HL-60 (cell line): ENCODE data around the gene ADAMTS12.

Experiments
- POLR2AphosphoS5 ChIP-seq: IDR thresholded peaks from 2 replicates; pipeline ENCODE4 v1.6.1; 2012; ENCODE audit warnings: low read depth
- TF ChIP-seq, protein P1 (sequence below): IDR thresholded peaks from one replicate; pipeline ENCODE4 v1.5.1; 2011; ENCODE audit warnings: low read length, control low read depth, inconsistent platforms; ENCODE audit not compliant: insufficient read depth
- TF ChIP-seq, protein P2 (sequence below): IDR thresholded peaks from 2 replicates; pipeline ENCODE4 v1.6.1; 2012; ENCODE audit warnings: low read depth; ENCODE audit not compliant: insufficient replicate concordance

GRCh38 chr5:33850100-33850594, 41.6 kb downstream of the ADAMTS12 start:
- TF ChIP-seq, protein P1, sequence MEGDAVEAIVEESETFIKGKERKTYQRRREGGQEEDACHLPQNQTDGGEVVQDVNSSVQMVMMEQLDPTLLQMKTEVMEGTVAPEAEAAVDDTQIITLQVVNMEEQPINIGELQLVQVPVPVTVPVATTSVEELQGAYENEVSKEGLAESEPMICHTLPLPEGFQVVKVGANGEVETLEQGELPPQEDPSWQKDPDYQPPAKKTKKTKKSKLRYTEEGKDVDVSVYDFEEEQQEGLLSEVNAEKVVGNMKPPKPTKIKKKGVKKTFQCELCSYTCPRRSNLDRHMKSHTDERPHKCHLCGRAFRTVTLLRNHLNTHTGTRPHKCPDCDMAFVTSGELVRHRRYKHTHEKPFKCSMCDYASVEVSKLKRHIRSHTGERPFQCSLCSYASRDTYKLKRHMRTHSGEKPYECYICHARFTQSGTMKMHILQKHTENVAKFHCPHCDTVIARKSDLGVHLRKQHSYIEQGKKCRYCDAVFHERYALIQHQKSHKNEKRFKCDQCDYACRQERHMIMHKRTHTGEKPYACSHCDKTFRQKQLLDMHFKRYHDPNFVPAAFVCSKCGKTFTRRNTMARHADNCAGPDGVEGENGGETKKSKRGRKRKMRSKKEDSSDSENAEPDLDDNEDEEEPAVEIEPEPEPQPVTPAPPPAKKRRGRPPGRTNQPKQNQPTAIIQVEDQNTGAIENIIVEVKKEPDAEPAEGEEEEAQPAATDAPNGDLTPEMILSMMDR = no peak
- TF ChIP-seq, protein P2, sequence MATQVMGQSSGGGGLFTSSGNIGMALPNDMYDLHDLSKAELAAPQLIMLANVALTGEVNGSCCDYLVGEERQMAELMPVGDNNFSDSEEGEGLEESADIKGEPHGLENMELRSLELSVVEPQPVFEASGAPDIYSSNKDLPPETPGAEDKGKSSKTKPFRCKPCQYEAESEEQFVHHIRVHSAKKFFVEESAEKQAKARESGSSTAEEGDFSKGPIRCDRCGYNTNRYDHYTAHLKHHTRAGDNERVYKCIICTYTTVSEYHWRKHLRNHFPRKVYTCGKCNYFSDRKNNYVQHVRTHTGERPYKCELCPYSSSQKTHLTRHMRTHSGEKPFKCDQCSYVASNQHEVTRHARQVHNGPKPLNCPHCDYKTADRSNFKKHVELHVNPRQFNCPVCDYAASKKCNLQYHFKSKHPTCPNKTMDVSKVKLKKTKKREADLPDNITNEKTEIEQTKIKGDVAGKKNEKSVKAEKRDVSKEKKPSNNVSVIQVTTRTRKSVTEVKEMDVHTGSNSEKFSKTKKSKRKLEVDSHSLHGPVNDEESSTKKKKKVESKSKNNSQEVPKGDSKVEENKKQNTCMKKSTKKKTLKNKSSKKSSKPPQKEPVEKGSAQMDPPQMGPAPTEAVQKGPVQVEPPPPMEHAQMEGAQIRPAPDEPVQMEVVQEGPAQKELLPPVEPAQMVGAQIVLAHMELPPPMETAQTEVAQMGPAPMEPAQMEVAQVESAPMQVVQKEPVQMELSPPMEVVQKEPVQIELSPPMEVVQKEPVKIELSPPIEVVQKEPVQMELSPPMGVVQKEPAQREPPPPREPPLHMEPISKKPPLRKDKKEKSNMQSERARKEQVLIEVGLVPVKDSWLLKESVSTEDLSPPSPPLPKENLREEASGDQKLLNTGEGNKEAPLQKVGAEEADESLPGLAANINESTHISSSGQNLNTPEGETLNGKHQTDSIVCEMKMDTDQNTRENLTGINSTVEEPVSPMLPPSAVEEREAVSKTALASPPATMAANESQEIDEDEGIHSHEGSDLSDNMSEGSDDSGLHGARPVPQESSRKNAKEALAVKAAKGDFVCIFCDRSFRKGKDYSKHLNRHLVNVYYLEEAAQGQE = no peak
- TF ChIP-seq POLR2AphosphoS5 = no peak
